Measurements from ENCODE around the gene SECISBP2L.
A peak's percentile ranks its signal among the peaks of the same experiment; 100 is the strongest.
"Not testable (repeated sequence)": the region's sequence is repeated elsewhere in the genome, so short reads cannot be mapped to it uniquely, and the experiment has no call there.

The SECISBP2L gene, protein sequence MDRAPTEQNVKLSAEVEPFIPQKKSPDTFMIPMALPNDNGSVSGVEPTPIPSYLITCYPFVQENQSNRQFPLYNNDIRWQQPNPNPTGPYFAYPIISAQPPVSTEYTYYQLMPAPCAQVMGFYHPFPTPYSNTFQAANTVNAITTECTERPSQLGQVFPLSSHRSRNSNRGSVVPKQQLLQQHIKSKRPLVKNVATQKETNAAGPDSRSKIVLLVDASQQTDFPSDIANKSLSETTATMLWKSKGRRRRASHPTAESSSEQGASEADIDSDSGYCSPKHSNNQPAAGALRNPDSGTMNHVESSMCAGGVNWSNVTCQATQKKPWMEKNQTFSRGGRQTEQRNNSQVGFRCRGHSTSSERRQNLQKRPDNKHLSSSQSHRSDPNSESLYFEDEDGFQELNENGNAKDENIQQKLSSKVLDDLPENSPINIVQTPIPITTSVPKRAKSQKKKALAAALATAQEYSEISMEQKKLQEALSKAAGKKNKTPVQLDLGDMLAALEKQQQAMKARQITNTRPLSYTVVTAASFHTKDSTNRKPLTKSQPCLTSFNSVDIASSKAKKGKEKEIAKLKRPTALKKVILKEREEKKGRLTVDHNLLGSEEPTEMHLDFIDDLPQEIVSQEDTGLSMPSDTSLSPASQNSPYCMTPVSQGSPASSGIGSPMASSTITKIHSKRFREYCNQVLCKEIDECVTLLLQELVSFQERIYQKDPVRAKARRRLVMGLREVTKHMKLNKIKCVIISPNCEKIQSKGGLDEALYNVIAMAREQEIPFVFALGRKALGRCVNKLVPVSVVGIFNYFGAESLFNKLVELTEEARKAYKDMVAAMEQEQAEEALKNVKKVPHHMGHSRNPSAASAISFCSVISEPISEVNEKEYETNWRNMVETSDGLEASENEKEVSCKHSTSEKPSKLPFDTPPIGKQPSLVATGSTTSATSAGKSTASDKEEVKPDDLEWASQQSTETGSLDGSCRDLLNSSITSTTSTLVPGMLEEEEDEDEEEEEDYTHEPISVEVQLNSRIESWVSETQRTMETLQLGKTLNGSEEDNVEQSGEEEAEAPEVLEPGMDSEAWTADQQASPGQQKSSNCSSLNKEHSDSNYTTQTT

GRCh38 chr15:49046220-49047102 is at the start of gene SECISBP2L:
Gene SECISBP2L, minus strand, starts transcription at chr15:49046446. Its CDS starts 147 bp downstream, at chr15:49046299.
- DNase-seq, result peak; percentile 63

GRCh38 chr15:49094923-49095322 is 48.7 kb upstream of the SECISBP2L start:
- DNase-seq, result no peak

DNA sequence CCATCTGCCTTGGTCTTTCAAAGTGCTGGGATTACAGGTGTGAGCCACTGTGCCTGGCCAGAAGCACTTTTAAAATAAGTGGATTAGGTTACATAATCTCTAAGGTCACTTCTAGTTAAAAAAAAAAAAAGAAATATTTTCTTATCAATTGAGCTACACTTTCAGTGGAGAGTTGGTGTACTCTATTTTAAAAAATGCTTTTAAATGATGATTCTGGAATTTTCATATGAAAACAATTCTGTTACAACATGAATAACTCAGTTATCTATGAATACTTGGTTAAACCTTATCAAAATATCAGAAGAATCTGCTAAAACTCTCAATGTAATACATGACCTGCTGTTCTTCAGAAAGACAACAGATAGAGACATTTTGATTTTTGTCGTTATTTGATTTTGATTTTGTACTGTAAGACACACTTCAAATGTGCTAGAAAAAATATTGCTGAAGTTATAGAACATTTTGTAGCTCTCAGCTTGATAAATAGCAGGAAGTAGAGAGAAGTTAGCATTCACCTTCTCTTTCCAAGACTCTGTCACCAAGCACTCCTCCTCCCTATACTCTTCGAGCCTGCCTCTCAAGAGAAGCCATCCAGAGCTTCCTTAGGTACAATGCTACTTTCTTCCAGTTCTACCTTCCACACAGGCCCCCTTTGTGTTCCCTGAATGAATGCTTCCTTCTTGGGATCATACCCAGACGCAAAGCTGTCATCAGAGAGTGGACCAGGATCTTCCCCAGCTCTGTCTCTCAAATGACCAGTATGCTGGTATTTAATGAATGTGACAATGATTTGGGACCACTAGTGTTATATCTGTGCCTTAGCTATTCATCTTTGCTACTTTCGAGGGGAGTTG is 47.2 kb upstream of the SECISBP2L start:
- DNase-seq, result no peak

- no peak for DNase-seq
Observed at GRCh38 chr15:49088996-49089395, 42.8 kb upstream of the SECISBP2L start.

- no peak for DNase-seq
Observed at GRCh38 chr15:49085696-49086459, 39.6 kb upstream of the SECISBP2L start.

GRCh38 chr15:49084285-49084570 is 38.0 kb upstream of the SECISBP2L start:
- DNase-seq, result no peak

GRCh38 chr15:49083401-49084284 is 37.4 kb upstream of the SECISBP2L start:
- no peak for DNase-seq

DNA sequence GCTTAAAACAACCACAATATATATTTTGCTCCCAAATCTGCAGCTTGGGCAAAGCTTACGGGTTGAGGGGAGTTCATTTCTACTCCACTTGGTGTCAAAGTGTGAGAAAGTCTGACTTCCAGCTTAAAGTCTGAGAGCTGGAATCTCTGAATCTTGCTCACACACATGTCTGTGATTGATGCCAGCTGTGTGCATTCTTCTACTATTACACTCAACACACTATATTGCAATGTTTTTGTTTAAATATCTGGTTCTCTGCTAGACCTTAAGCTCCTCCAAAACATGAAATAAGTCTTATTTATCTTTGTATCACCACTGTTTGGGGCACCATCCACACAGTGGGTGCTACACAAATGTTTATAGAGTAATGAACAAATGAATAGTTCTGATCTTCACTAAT is 36.7 kb upstream of the SECISBP2L start:
- no peak for DNase-seq

- DNase-seq, result no peak
Observed at GRCh38 chr15:49079340-49080039, 33.2 kb upstream of the SECISBP2L start.

DNA sequence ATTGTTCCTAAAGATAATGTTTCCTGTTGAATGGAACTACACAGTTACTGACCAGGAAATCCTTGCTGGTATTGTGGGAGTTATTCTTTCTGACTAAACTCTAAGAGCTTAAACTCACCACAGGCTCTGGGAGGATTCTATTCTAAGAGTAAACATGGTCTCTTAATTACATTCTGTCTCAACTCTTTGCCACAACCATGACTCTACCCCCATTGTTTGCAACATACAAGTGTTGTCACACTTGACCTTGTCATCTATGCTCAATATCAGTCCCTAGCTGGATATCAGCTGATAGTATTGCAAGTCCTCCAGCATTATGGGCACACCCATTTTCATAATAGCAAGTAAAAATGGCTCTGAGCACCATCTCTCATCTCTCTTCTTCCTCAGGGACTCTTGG is 29.6 kb upstream of the SECISBP2L start:
- no peak for DNase-seq

DNA sequence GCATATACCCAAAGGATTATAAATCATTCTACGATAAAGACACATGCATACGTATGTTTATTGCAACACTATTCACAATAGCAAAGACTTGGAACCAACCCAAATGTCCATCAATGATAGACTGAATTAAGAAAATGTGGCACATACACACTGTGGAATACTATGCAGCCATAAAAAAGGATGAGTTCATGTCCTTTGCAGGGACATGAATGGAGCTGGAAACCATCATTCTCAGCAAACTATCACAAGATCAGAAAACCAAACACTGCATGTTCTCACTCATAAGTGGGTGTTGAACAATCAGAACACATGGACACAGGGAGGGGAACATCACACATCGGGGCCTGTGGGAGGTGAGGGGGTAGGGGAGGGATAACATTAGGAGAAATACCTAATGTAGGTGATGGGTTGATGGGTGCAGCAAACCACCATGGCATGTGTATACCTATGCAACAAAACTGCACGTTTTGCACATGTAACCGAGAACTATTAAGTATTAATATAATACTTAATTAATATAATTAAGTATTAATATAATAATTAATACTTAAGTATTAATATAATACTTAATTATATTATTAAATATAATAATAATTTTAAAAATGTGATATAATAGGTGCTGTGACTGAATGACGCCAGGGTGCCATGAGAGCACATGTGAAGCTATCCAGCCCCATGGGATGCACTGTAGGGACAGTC is 28.5 kb upstream of the SECISBP2L start:
- not testable (repeated sequence) for DNase-seq

GRCh38 chr15:49066372-49066771 is 20.1 kb upstream of the SECISBP2L start:
- no peak for DNase-seq

DNA sequence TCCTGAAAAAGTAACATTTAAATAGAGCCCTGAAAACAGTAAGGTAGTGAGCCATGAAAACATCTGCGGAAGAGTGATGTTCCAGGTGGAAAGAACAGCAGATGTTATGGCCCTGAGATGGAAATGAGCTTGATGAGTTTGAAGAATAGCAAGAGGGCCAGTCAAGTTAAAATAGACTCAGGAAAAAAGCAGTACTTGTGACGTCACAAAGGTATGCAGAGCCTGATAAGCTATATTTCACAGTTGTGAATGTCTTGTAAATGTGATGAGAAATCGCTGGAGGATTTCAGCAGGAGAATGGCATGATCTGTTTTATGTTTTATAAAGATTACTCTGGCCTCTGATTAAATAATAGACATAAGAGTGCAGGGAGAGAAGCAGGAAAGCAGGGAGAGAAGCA is 18.6 kb upstream of the SECISBP2L start:
- DNase-seq, result no peak

GRCh38 chr15:49064281-49064653 is 18.0 kb upstream of the SECISBP2L start:
- DNase-seq, result no peak

- no peak for DNase-seq
Observed at GRCh38 chr15:49063402-49064280, 17.4 kb upstream of the SECISBP2L start.

GRCh38 chr15:49062900-49063299 is 16.7 kb upstream of the SECISBP2L start:
- DNase-seq, result no peak

- DNase-seq, result no peak
Observed at GRCh38 chr15:49060710-49061495, 14.7 kb upstream of the SECISBP2L start.

All from NCI-H187 treated with DMSO at 0.1 percent for 48 hours (cell line).